BLaER1 treated with 17β-estradiol and CSF1 and Interleukin-3, amounts not matched to agents 10 nM and 100 nM (cell line): ENCODE measurements around the gene RCOR1.

Source experiments
- H3K27ac ChIP-seq, 11 experiments: shearing (Covaris generic); formaldehyde crosslinking; 2 replicates each; pipeline ENCODE4 v1.8.1; 2022
- H3K27me3 ChIP-seq, 11 experiments: shearing (Covaris generic); formaldehyde crosslinking; 2 replicates each; pipeline ENCODE4 v1.8.1; 2022
- H3K36me3 ChIP-seq, 11 experiments: shearing (Covaris generic); formaldehyde crosslinking; 2 replicates each; pipeline ENCODE4 v1.8.1; 2022
- H3K4me1 ChIP-seq, 10 experiments: shearing (Covaris generic); formaldehyde crosslinking; 2 replicates each; pipeline ENCODE4 v1.8.1; 2022
- H3K4me2 ChIP-seq, 11 experiments: shearing (Covaris generic); formaldehyde crosslinking; 2 replicates each; pipeline ENCODE4 v1.8.1; 2022
- H3K4me3 ChIP-seq, 10 experiments: shearing (Covaris generic); formaldehyde crosslinking; 2 replicates each; pipeline ENCODE4 v1.8.1; 2022
- H3K9ac ChIP-seq, 11 experiments: shearing (Covaris generic); formaldehyde crosslinking; 2 replicates each; pipeline ENCODE4 v1.8.1; 2022
- H3K9me3 ChIP-seq, 11 experiments: shearing (Covaris generic); formaldehyde crosslinking; replicated peaks in 1 of 11; 2 replicates each; pipeline ENCODE4 v1.8.1; 2022
- H4K20me1 ChIP-seq, 11 experiments: shearing (Covaris generic); formaldehyde crosslinking; 2 replicates each; pipeline ENCODE4 v1.8.1; 2022
- Cebpa-rat ChIP-seq, 11 experiments: shearing (Covaris generic); IDR thresholded peaks; 2 replicates each; pipeline ENCODE4 v1.8.1; 2022

The RCOR1 gene

DNA sequence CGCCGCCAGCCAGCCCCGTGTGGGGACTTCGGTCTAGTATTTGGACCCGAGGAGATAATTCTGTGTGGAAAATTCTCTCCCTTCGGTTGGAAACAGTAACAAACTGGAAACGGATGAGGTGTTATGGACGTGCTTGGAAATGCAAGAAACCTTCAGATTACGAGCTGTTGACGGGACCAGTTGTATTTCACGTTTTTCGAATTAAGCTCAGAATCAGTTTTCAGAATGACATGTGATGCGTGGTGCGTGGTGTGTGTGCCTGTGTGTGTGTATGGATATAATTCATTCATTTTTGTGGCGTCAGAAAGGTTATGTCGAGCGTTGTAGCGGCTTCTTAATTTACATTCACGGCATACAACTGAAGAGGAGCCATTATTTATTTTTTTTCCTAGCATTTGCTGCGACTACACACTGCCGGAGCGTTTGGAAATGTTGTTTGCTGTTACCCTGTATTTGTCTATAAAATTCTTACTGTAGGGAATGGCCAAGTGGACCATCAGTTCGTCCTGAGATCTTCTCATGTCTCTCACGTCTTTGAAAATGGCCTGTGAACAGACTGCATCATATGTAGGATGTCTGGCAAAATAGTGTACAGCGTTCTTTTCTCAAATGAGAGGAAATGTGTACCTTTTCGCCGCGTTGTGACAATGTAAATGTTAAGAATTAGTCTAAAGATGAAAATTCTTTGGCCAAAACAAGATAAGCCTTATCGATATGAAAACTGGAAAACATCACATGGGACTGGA, 186.1 kb downstream of the RCOR1 start:
- Histone ChIP-seq H3K9me3 (no peaks in the 10 kb centered on the region), H3K36me3 (peaks cover 0 to 14% (median 4%) of the 10 kb centered on the region in 11 experiments; a peak in 4 of 22 replicates), H3K27ac (peak overlapping the region; percentile 94 to 99 (median 97)), H4K20me1 (peaks cover 38 to 58% (median 52%) of the 10 kb centered on the region in 11 experiments), H3K4me3 (peak overlapping the region; percentile 82 to 100 (median 99)), H3K27me3 (no peaks in the 10 kb centered on the region), H3K9ac (peak overlapping the region; percentile 96 to 100 (median 98)), H3K4me2 (peak overlapping the region; percentile 80 to 95 (median 90)), H3K4me1 (peaks cover 57 to 72% (median 62%) of the 10 kb centered on the region in 10 experiments)
- no peak for TF ChIP-seq Cebpa-rat (IDR thresholded peaks at IDR 0.05)

- peaks cover 0 to 14% (median 4%) of the 10 kb centered on the region in 11 experiments; a peak in 4 of 22 replicates for H3K36me3 ChIP-seq
- H3K27me3 ChIP-seq, result no peaks in the 10 kb centered on the region
- H3K4me2 ChIP-seq, result peak overlapping the region; percentile 80 to 95 (median 90)
- H4K20me1 ChIP-seq, result peaks cover 44 to 64% (median 58%) of the 10 kb centered on the region in 11 experiments
- peak overlapping the region in 5 of 11 experiments; percentile 97 to 99 (median 98); a peak in 6 of 22 replicates for H3K27ac ChIP-seq
- H3K9ac ChIP-seq, result peak overlapping the region; percentile 96 to 100 (median 98); a peak in 21 of 22 replicates
- peak overlapping the region; percentile 82 to 100 (median 99) for H3K4me3 ChIP-seq
- H3K4me1 ChIP-seq, result peaks cover 51 to 71% (median 56%) of the 10 kb centered on the region in 10 experiments
- no peaks in the 10 kb centered on the region for H3K9me3 ChIP-seq
- TF ChIP-seq Cebpa-rat (IDR thresholded peaks at IDR 0.05), result no peak
Measured at GRCh38 chr14:102779084-102779462, 186.6 kb downstream of the RCOR1 start.

DNA sequence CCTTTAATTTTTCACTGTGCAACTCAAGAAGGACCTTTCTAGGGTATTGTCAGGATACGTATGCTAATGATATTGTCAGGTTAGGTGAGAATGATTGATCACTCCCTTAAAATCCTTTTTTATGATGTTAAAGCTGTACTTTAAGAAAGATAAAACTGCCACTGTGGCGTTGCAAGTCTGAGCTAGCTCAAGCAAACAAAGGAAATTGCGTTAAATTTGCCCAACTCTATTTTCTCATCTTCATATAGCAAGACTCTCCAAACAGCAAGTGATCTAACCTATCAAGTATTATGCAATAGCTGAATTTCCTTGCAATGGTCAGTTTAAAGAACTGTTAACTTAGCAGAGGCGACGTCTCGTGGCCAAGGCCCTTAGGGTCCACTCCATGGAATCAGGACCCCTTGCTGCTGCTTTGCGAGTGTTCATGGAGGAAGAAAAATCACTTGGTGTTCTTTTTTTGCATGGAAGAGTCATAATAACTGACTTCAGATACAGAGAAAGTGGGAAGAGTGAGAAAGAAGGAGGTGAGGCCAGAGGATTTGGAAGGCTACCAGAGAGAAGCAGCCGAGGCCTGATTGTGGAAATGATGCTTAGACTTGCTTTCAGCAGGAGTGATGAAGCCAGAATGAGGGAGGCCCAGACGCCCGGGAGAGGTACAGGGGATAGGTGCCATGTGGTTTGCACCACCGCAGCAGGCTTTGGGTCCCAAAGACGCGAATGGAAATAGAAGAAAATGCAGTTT, 187.3 kb downstream of the RCOR1 start:
- TF ChIP-seq Cebpa-rat (IDR thresholded peaks at IDR 0.05), result peak in 5 of 11 experiments; percentile 21 to 79 (median 63); a peak in 7 of 22 replicates
- no peaks in the 10 kb centered on the region for H3K27me3 ChIP-seq
- peaks cover 50 to 70% (median 64%) of the 10 kb centered on the region in 11 experiments for H4K20me1 ChIP-seq
- peaks cover 44 to 72% (median 51%) of the 10 kb centered on the region in 10 experiments for H3K4me1 ChIP-seq
- H3K27ac ChIP-seq, result 0 out of 22 replicates have a peak overlapping the region, but pooled peaks of 1 of the 11 experiments have one; percentile 99
- H3K9me3 ChIP-seq, result no peaks in the 10 kb centered on the region
- peak overlapping the region; percentile 80 to 95 (median 90) for H3K4me2 ChIP-seq
- peak overlapping the region in 9 of 10 experiments; percentile 82 to 100 (median 99); a peak in 15 of 20 replicates for H3K4me3 ChIP-seq
- H3K36me3 ChIP-seq, result peaks cover 0 to 14% (median 4%) of the 10 kb centered on the region in 11 experiments; a peak in 4 of 22 replicates
- H3K9ac ChIP-seq, result peak overlapping the region in 10 of 11 experiments; percentile 96 to 100 (median 98); a peak in 17 of 22 replicates
